K562 (cell line): ENCODE data around the gene CACNA2D2. TPM values are rescaled to one million over a fixed set of nuclear protein-coding genes. Genes with fewer than 3 reads are reported as not detected.

Source experiments
- ATF1 ChIP-seq, 2 experiments: fragments of 450-650 bp in 1 of 2; IDR thresholded peaks; 2 replicates each; pipeline ENCODE4 v1.6.1; 2016; ENCODE audit warnings: missing compliant biosample characterization in 1 of 2, missing genetic modification characterization in 1 of 2
- CREB5 ChIP-seq: fragments of 250-450 bp; sonication (Bioruptor Pico); IDR thresholded peaks from 2 replicates; pipeline ENCODE4 v1.5.0; 2020; ENCODE audit warnings: mild to moderate bottlenecking
- EGR1 ChIP-seq: fragments of 450-650 bp; conservative IDR thresholded peaks from 2 replicates; pipeline ENCODE4 v1.6.1; 2017; ENCODE audit warnings: mild to moderate bottlenecking
- FIP1L1 ChIP-seq: fragments of 200-400 bp; formaldehyde crosslinking; IDR thresholded peaks from 2 replicates; pipeline ENCODE4 v1.6.1; 2018; ENCODE audit warnings: mild to moderate bottlenecking, low read depth, low read length; ENCODE audit not compliant: poor library complexity, severe bottlenecking
- FOXA3 ChIP-seq, 2 experiments: fragments of 450-650 bp in 1 of 2; sonication (generic) in 1 of 2; formaldehyde crosslinking; IDR thresholded peaks in 1 of 2; conservative IDR thresholded peaks in 1 of 2; 2 replicates each; pipeline versions ENCODE4 v1.4.0 to v1.8.0; 2020 to 2022; ENCODE audit warnings: mild to moderate bottlenecking in 2 of 2, missing genetic modification reagents in 1 of 2
- FOXM1 ChIP-seq, 2 experiments: fragments of 450-650 bp in 1 of 2; sonication (generic) in 1 of 2; formaldehyde crosslinking in 1 of 2; IDR thresholded peaks; 2 replicates each; pipeline versions ENCODE4 v1.6.1 to v1.9.0; 2017 to 2022; ENCODE audit warnings: low read depth in 2 of 2, mild to moderate bottlenecking in 2 of 2, missing genetic modification reagents in 1 of 2, moderate library complexity in 1 of 2
- HEY1 ChIP-seq: fragments of 250-450 bp; sonication (Bioruptor Pico); IDR thresholded peaks from 2 replicates; pipeline ENCODE4 v1.5.0; 2020; ENCODE audit warnings: mild to moderate bottlenecking, moderate library complexity, borderline replicate concordance
- HIVEP1 ChIP-seq: fragments of 250-450 bp; sonication (Bioruptor Pico); IDR thresholded peaks from 2 replicates; pipeline ENCODE4 v1.4.0; 2020; ENCODE audit warnings: mild to moderate bottlenecking
- KDM4B ChIP-seq, 2 experiments: fragments of 450-650 bp in 1 of 2; sonication (generic) in 1 of 2; IDR thresholded peaks; 2 replicates each; pipeline ENCODE4 v1.6.1; 2016 to 2017; ENCODE audit warnings: borderline replicate concordance in 2 of 2, antibody characterized with exemption in 1 of 2, low read depth in 1 of 2, mild to moderate bottlenecking in 1 of 2
- MTA1 ChIP-seq: fragments of 450-650 bp; IDR thresholded peaks from 2 replicates; pipeline ENCODE4 v1.6.1; 2017; ENCODE audit warnings: borderline replicate concordance
- MXI1 ChIP-seq: IDR thresholded peaks from 2 replicates; pipeline ENCODE4 v1.6.1; 2011; ENCODE audit warnings: low read depth, mild to moderate bottlenecking, improper control_type of control experiment, low read length
- NFATC3 ChIP-seq: fragments of 450-650 bp; IDR thresholded peaks from 2 replicates; pipeline ENCODE4 v1.6.1; 2017; ENCODE audit warnings: mild to moderate bottlenecking
- OTX1 ChIP-seq: fragments of 450-650 bp; formaldehyde crosslinking; IDR thresholded peaks from 2 replicates; pipeline ENCODE4 v1.4.0; 2022; ENCODE audit warnings: mild to moderate bottlenecking
- RREB1 ChIP-seq: fragments of 250-450 bp; sonication (Bioruptor Pico); IDR thresholded peaks from 2 replicates; pipeline ENCODE4 v1.4.0; 2020
- SMARCB1 ChIP-seq: IDR thresholded peaks from 2 replicates; pipeline ENCODE4 v1.6.1; 2011; ENCODE audit warnings: improper control_type of control experiment, low read depth; ENCODE audit not compliant: insufficient read length
- SP1 ChIP-seq: sonication (generic); formaldehyde crosslinking; IDR thresholded peaks from 2 replicates; pipeline ENCODE4 v1.8.1; 2022; ENCODE audit warnings: mild to moderate bottlenecking, missing genetic modification reagents
- SP2 ChIP-seq: IDR thresholded peaks from 2 replicates; pipeline ENCODE4 v1.6.1; 2011; ENCODE audit warnings: mild to moderate bottlenecking, low read depth, low read length, moderate library complexity; ENCODE audit not compliant: poor library complexity, severe bottlenecking; ENCODE audit errors: extremely low read depth
- TCFL5 ChIP-seq: fragments of 250-450 bp; sonication (Bioruptor Pico); conservative IDR thresholded peaks from 2 replicates; pipeline ENCODE4 v1.6.1; 2021; ENCODE audit warnings: mild to moderate bottlenecking, moderate library complexity, matching md5 sums
- ZC3H11A ChIP-seq: IDR thresholded peaks from 2 replicates; pipeline ENCODE4 v1.6.1; 2012; ENCODE audit warnings: low read depth, low read length, improper control_type of control experiment
- ZFPM2 ChIP-seq: fragments of 250-450 bp; sonication (Bioruptor Pico); IDR thresholded peaks from 2 replicates; pipeline ENCODE4 v1.5.1; 2022; ENCODE audit warnings: mild to moderate bottlenecking
- ZNF324 ChIP-seq: fragments of 250-450 bp; sonication (Bioruptor Pico); IDR thresholded peaks from 2 replicates; pipeline ENCODE4 v1.4.0; 2020; ENCODE audit warnings: mild to moderate bottlenecking
- polyA plus RNA-seq, 8 experiments: library from polyadenylated mRNA; depleted of rRNA in 4 of 8; stranded (reverse) in 5 of 8; unstranded in 3 of 8; fragments of >200 nt; fragmentation: Nextera tagmentation in 2 of 8; fragmentation: Illumina TruSeq in 1 of 8; extraction: Ambion mirVana in 2 of 8; extraction: Trizol in 1 of 8; gene quantifications; 2 replicates each; pipeline versions ENCODE4 v1.2.1 to v1.2.3, GENCODE V29; 2011 to 2014; ENCODE audit warnings: inconsistent platforms in 1 of 8, missing spikeins in 1 of 8
- total RNA-seq, 7 experiments: library from RNA; depleted of rRNA in 6 of 7; stranded (reverse); fragments of >200 nt in 6 of 7; fragmentation: Illumina TruSeq in 2 of 7; extraction: Trizol in 2 of 7; gene quantifications; 2 replicates each; pipeline versions ENCODE4 v1.2.1 to v1.2.3, GENCODE V29; 2011 to 2021; ENCODE audit warnings: low replicate concordance in 1 of 7

Gene CACNA2D2
- total and polyA plus RNA-seq, 9 of the 15 experiments (the other 6 are each of a cell fraction or from before 2014, with no cell fraction given), result 0.11 to 0.58 (median 0.36) TPM; not detected in 2

- peak in 1 of 2 experiments; percentile 53; a peak in 1 of 4 replicates for TF ChIP-seq KDM4B (IDR thresholded peaks at IDR 0.05; ENCODE audit: borderline replicate concordance in 2 of 2, low read depth in 1 of 2)
- TF ChIP-seq EGR1, result 0 out of 2 replicates have a peak, but pooled peaks have one; percentile 7
- TF ChIP-seq ATF1 (CRISPR knock-in tag; IDR thresholded peaks at IDR 0.05), result peak; percentile 36; the same call in 1 of the 2 replicates
- peak; percentile 96 for TF ChIP-seq ATF1 (tag; IDR thresholded peaks at IDR 0.05)
- no peak for TF ChIP-seq FOXM1 (IDR thresholded peaks at IDR 0.05; ENCODE audit: low read depth)
- no peak for TF ChIP-seq FOXM1 (CRISPR knock-in tag; IDR thresholded peaks at IDR 0.05; ENCODE audit: low read depth)
- TF ChIP-seq HEY1 (CRISPR knock-in tag), result no peak
- no peak for TF ChIP-seq RREB1
- no peak for TF ChIP-seq CREB5
- TF ChIP-seq SMARCB1, result no peak
- no peak for TF ChIP-seq SP2
- TF ChIP-seq MXI1, result 0 out of 2 replicates have a peak, but pooled peaks have one; percentile 13
- no peak for TF ChIP-seq ZFPM2 (CRISPR knock-in tag)
- TF ChIP-seq SP1 (CRISPR knock-in tag), result peak; percentile 73
- no peak for TF ChIP-seq OTX1
- TF ChIP-seq NFATC3, result no peak
- no peak for TF ChIP-seq FIP1L1
- no peak for TF ChIP-seq ZC3H11A
- no peak for TF ChIP-seq FOXA3 (CRISPR knock-in tag; conservative IDR thresholded peaks at IDR 0.05 in 1 of 2, IDR thresholded peaks at IDR 0.05 in 1 of 2)
- no peak for TF ChIP-seq TCFL5
- peak; percentile 23; the same call in 1 of the 2 replicates for TF ChIP-seq ZNF324
- TF ChIP-seq MTA1, result peak; percentile 91
- no peak for TF ChIP-seq HIVEP1
These were observed 152.7 kb downstream of the CACNA2D2 start, which contains the start of the genes CYB561D2 and NPRL2 (continued) for GRCh38 chr3:50350527-50351322.
